Endothelial cell of umbilical vein (primary cell): ENCODE results near the gene MRPS18B. TPM values are rescaled to one million over a fixed set of nuclear protein-coding genes. Genes with fewer than 3 reads are reported as not detected.
A peak's percentile ranks its signal among the peaks of the same experiment; 100 is the strongest.

ENCODE experiments used
- BruUV-seq: library from RNA; stranded (reverse); fragments of 400-500 nt; replicated peaks from 2 replicates; lab custom pipeline; 2021; lab: Mats Ljungman, UMichigan
- CTCF ChIA-PET: fragments of 300-600, 350-600 bp; sonication (Branson Sonifier 250); formaldehyde crosslinking; loops from one replicate; lab custom pipeline; 2021; ENCODE audit warnings: antibody characterized with exemption, inconsistent platforms; lab: Charles Lee
- POLR2A ChIA-PET: fragments of 300-600, 350-600 bp; sonication (Branson Sonifier 250); formaldehyde crosslinking; loops from one replicate; lab custom pipeline; 2021; ENCODE audit warnings: antibody characterized with exemption, inconsistent platforms; lab: Charles Lee
- DNase-seq: peaks from one replicate; pipeline ENCODE4 v3.0.0-alpha.2; 2011; ENCODE audit warnings: low read depth, low spot score
- FAIRE-seq: peaks from 2 replicates; lab custom pipeline; 2011; peaks lifted over from hg19 to GRCh38; lab: Jason Lieb, UNC
- H2AFZ ChIP-seq: 2 replicates; pipeline ENCODE4 v1.6.0; 2012; ENCODE audit warnings: low read depth, low read length, control low read depth, inconsistent platforms
- H3K27ac ChIP-seq: 2 replicates; pipeline ENCODE4 v1.5.1; 2011; ENCODE audit warnings: low read depth, mild to moderate bottlenecking, control low read depth, low read length, moderate library complexity; ENCODE audit not compliant: insufficient read depth
- H3K27me3 ChIP-seq, 2 experiments: 2 replicates each; pipeline versions ENCODE4 v1.6.0 to v1.6.1; 2011; ENCODE audit warnings: low read length in 2 of 2, mixed read lengths in 1 of 2; ENCODE audit not compliant: control insufficient read depth in 2 of 2, insufficient read depth in 2 of 2
- H3K36me3 ChIP-seq, 2 experiments: 2 replicates in 1 of 2; 3 replicates in 1 of 2; pipeline ENCODE4 v1.5.1; 2011; ENCODE audit warnings: low read length in 2 of 2, mild to moderate bottlenecking in 1 of 2, moderate library complexity in 1 of 2; ENCODE audit not compliant: control insufficient read depth in 2 of 2, insufficient read depth in 2 of 2; ENCODE audit errors: extremely low read depth in 1 of 2
- H3K4me1 ChIP-seq: 3 replicates; pipeline ENCODE4 v1.5.1; 2011; ENCODE audit warnings: mild to moderate bottlenecking, low read length; ENCODE audit not compliant: control insufficient read depth, insufficient read depth; ENCODE audit errors: extremely low read depth
- H3K4me2 ChIP-seq: 2 replicates; pipeline ENCODE4 v1.6.1; 2011; ENCODE audit warnings: low read length, control low read depth, mixed read lengths; ENCODE audit not compliant: insufficient read depth
- H3K4me3 ChIP-seq, 3 experiments: fragments of 200-600 bp in 1 of 3; sonication (generic), shearing (Covaris generic) in 1 of 3; replicated peaks in 1 of 3; 2 replicates each; pipeline ENCODE4 v1.5.1; 2011 to 2016; ENCODE audit warnings: control low read depth in 3 of 3, low read length in 3 of 3, mild to moderate bottlenecking in 2 of 3, inconsistent platforms in 1 of 3, low read depth in 1 of 3, moderate library complexity in 1 of 3; ENCODE audit not compliant: insufficient read depth in 1 of 3
- H3K79me2 ChIP-seq: 2 replicates; pipeline ENCODE4 v1.6.0; 2012; ENCODE audit warnings: low read length, inconsistent platforms; ENCODE audit not compliant: control insufficient read depth, insufficient read depth
- H3K9ac ChIP-seq: replicated peaks from 2 replicates; pipeline ENCODE3; 2011; ENCODE audit warnings: low read length, control low read depth; ENCODE audit not compliant: insufficient read depth; ENCODE audit errors: extremely low read depth
- H3K9me1 ChIP-seq: replicated peaks from 3 replicates; pipeline ENCODE4 v1.6.0; 2011; ENCODE audit warnings: mild to moderate bottlenecking, low read length; ENCODE audit not compliant: control insufficient read depth, insufficient read depth; ENCODE audit errors: extremely low read depth
- H3K9me3 ChIP-seq: replicated peaks from 2 replicates; pipeline ENCODE4 v1.5.1; 2012; ENCODE audit warnings: low read length, inconsistent platforms; ENCODE audit not compliant: control insufficient read depth, insufficient read depth
- H4K20me1 ChIP-seq: replicated peaks from 2 replicates; pipeline ENCODE3; 2011; ENCODE audit warnings: mild to moderate bottlenecking, low read length; ENCODE audit not compliant: control insufficient read depth, insufficient read depth; ENCODE audit errors: extremely low read depth
- JUN ChIP-seq: IDR thresholded peaks from 2 replicates; pipeline ENCODE4 v1.6.1; 2011; ENCODE audit warnings: borderline replicate concordance, low read depth; ENCODE audit not compliant: insufficient read length, insufficient read depth
- POLR2A ChIP-seq: IDR thresholded peaks from 2 replicates; pipeline ENCODE4 v1.6.1; 2012; ENCODE audit warnings: low read depth, mild to moderate bottlenecking, control low read depth, low read length
- POLR2AphosphoS5 ChIP-seq: IDR thresholded peaks from 2 replicates; pipeline ENCODE4 v1.6.1; 2012; ENCODE audit warnings: low read depth, mild to moderate bottlenecking, control low read depth, low read length, moderate library complexity; ENCODE audit not compliant: insufficient read depth
- dilution Hi-C: fragments of 300-500 bp; cut with MboI; formaldehyde crosslinking; loops from one replicate; pipeline ENCODE4 v1.15.0; 2019; ENCODE audit warnings: low sequenced_read_pairs; ENCODE audit not compliant: extremely low pct_ligation_motif_present
- intact Hi-C: fragments of 100-400 bp; cut with micrococcal nuclease; formaldehyde crosslinking; loops from one replicate; pipeline ENCODE4 v1.10.0; 2022
- polyA plus RNA-seq, 4 experiments: library from polyadenylated mRNA; depleted of rRNA in 3 of 4; stranded (reverse) in 3 of 4; unstranded in 1 of 4; fragments of >200 nt; gene quantifications; 2 replicates each; pipeline versions ENCODE4 v1.2.1 to v1.2.3, GENCODE V29; 2011 to 2012; ENCODE audit warnings: missing spikeins in 1 of 4
- total RNA-seq: library from RNA; stranded (reverse); gene quantifications from 2 replicates; pipeline ENCODE4 v1.2.3, GENCODE V29; 2021
- TF ChIP-seq, protein P1 (sequence below): IDR thresholded peaks from 2 replicates; pipeline ENCODE4 v1.6.1; 2011; ENCODE audit not compliant: insufficient read depth, insufficient read length

The MRPS18B gene
- total and polyA plus RNA-seq, 2 donors (not counting 3 experiments of a cell fraction or from before 2014, with no cell fraction given) = 32.6 to 49.1 TPM

DNA sequence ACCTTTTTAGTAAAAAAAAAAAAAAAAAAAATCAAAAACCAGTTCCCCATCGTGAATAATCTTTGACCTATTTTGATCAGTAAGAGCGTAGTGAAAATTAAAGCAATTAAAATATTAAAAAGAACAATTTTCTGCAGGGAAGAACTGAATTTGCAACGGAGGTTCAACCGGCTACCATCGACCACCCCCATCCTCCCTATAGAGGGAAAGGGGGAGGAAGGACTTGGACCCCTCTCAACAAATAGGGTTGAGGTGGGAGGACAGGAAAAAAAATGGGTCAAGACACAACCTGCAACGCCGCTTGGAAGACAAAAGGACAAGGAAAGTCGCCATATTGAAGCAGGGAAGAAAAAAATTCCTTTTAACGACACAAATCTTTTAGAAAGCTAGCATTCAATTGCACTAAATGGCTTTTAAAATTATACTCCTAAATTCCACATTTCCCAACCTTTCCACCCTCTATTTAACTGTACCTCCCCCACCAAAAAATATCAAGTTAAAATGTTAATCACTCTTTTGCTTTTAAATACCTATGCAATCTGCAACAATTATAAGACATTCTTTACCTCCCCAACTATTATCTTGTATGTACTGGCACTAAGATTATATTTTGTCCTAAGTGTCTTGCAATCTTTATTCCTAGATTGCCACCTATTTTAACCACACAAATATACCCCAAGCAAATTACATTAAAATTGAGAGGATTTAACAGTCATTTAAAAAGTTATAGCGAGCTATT lies 2.3 kb upstream of the MRPS18B start:
- TSS peak; percentile 18 for BruUV-seq
- Histone ChIP-seq H3K9me1 (no peaks in the 10 kb centered on the region), H3K27me3 (no peaks in the 10 kb centered on the region), H2AFZ (no peak overlapping the region), H3K27ac (peak overlapping the region; percentile 86), H3K79me2 (peaks cover 38% of the 10 kb centered on the region), H3K4me3 (peak overlapping the region; percentile 51 to 84 (median 65)), H3K9me3 (no peaks in the 10 kb centered on the region), H4K20me1 (no peaks in the 10 kb centered on the region), H3K36me3 (peaks cover 2 to 7% of the 10 kb centered on the region in 2 experiments), H3K9ac (peak overlapping the region; percentile 99), H3K4me1 (peaks cover 21% of the 10 kb centered on the region), H3K4me2 (peak overlapping the region; percentile 99)
- CTCF ChIA-PET = interaction anchor here (0.6 to 4.5 kb wide), 7 partner anchors 15 to 290 kb away, joined by 3 to 44 read pairs (median 5); no protein-coding TSS in a partner anchor
- dilution Hi-C loops (no loop called here), intact Hi-C loops (loop anchor here (1.0 kb wide), 2 partner anchors 58 to 99 kb away; partner anchors contain the start of gene DHX16)
- POLR2A ChIA-PET = interaction anchor here (0.6 to 4.1 kb wide), 16 partner anchors 10 to 1127 kb away, joined by 3 to 63 read pairs (median 5); partner anchors contain the start of genes ABCF1, ATAT1, DHX16 and MDC1
- FAIRE-seq (no peak), DNase-seq (peak; percentile 85)
- no peak for TF ChIP-seq JUN
- peak; percentile 71 for TF ChIP-seq POLR2AphosphoS5
- TF ChIP-seq POLR2A = peak; percentile 99

DNA sequence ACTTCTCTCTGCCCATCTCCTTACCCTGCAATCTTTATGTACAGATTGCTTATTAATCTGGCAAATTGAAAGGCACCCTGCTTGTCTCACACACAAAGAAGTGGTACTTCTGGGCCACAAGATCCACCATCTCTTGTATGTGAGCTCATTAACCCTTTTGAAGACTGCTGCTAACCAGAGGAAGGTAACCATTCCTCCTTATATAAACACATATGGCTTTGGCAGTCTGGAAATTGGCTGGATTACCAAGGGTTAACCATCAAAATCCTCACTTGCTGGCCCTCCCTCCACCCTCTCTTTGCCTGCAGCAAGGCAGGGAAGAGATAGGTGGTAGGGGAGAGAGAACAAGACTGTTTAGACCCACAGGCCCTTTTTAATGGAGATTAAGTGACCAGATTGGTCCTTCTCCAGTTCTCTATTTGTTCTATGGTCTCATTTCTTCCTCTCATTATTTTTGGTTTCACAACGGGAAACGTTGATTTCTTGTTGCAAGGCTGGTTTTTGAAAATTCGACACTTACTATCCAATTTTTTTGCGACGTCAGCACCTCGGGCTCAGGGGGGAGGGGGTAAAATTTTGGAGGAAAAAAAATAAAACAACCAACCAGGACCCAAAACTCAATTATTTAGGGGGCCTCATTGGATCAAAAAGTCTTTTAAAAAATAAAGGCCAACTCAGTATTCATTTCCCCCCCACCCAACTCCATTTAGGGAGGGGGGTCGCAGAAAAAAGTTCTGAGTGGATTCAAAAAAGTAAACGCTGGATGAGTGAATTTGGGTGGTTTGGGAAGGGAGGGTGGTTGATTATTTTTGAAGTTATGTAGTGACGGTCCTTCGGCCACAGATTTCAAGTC lies 1.5 kb upstream of the MRPS18B start:
- no peaks in the 10 kb centered on the region for H3K9me3 ChIP-seq
- H3K4me1 ChIP-seq = peaks cover 21% of the 10 kb centered on the region
- FAIRE-seq (no peak), DNase-seq (peak; percentile 43)
- no peaks in the 10 kb centered on the region for H3K27me3 ChIP-seq
- CTCF ChIA-PET = interaction anchor here (2.0 to 4.5 kb wide), 3 partner anchors 19 to 134 kb away, joined by 5 to 44 read pairs (median 6); no protein-coding TSS in a partner anchor
- H3K9ac ChIP-seq = peak overlapping the region; percentile 99
- peak overlapping the region; percentile 51 to 84 (median 65) for H3K4me3 ChIP-seq
- BruUV-seq = no TSS peak
- peaks cover 2 to 7% of the 10 kb centered on the region in 2 experiments for H3K36me3 ChIP-seq
- no peaks in the 10 kb centered on the region for H4K20me1 ChIP-seq
- peak; percentile 54 for TF ChIP-seq POLR2AphosphoS5
- TF ChIP-seq, protein P1, sequence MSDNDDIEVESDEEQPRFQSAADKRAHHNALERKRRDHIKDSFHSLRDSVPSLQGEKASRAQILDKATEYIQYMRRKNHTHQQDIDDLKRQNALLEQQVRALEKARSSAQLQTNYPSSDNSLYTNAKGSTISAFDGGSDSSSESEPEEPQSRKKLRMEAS = no peak
- intact Hi-C loops = loop anchor here (1.0 kb wide), 2 partner anchors 57 to 100 kb away; partner anchors contain the start of gene DHX16
- dilution Hi-C loops = no loop called here
- POLR2A ChIA-PET = interaction anchor here (1.5 kb wide), 1 partner anchor 101 kb away, joined by 9 read pairs; the partner anchor contains the start of gene MDC1
- H3K27ac ChIP-seq = peak overlapping the region; percentile 86
- no peaks in the 10 kb centered on the region for H3K9me1 ChIP-seq
- no peak overlapping the region for H2AFZ ChIP-seq
- H3K4me2 ChIP-seq = peak overlapping the region; percentile 99
- H3K79me2 ChIP-seq = peaks cover 38% of the 10 kb centered on the region
